OCI-LY7 (cell line): ENCODE results near the gene IL1RN.

Experiments
- EZH2phosphoT487 ChIP-seq: fragments of 200-600 bp; sonication (generic); IDR thresholded peaks from 2 replicates; pipeline ENCODE4 v1.6.1; 2018; ENCODE audit warnings: low read depth, borderline replicate concordance, mild to moderate bottlenecking, mixed run types, antibody characterized with exemption, low read length, moderate library complexity, mixed read lengths
- TF ChIP-seq, protein P1 (sequence below): fragments of 200-600 bp; sonication (generic); conservative IDR thresholded peaks from 2 replicates; pipeline ENCODE4 v1.5.1; 2014; ENCODE audit warnings: mild to moderate bottlenecking, antibody characterized with exemption, low read length, moderate library complexity, mixed read lengths

GRCh38 chr2:113135317-113135716, 7.9 kb downstream of the IL1RN start:
- TF ChIP-seq, protein P1, sequence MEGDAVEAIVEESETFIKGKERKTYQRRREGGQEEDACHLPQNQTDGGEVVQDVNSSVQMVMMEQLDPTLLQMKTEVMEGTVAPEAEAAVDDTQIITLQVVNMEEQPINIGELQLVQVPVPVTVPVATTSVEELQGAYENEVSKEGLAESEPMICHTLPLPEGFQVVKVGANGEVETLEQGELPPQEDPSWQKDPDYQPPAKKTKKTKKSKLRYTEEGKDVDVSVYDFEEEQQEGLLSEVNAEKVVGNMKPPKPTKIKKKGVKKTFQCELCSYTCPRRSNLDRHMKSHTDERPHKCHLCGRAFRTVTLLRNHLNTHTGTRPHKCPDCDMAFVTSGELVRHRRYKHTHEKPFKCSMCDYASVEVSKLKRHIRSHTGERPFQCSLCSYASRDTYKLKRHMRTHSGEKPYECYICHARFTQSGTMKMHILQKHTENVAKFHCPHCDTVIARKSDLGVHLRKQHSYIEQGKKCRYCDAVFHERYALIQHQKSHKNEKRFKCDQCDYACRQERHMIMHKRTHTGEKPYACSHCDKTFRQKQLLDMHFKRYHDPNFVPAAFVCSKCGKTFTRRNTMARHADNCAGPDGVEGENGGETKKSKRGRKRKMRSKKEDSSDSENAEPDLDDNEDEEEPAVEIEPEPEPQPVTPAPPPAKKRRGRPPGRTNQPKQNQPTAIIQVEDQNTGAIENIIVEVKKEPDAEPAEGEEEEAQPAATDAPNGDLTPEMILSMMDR = no peak
- TF ChIP-seq EZH2phosphoT487 = no peak
